GM19438 (cell line): Measurements from ENCODE around the gene CYP17A1.
"Not testable (repeated sequence)": the region's sequence is repeated elsewhere in the genome, so short reads cannot be mapped to it uniquely, and the experiment has no call there.

ENCODE experiments used
- ATAC-seq: cut with Tn5 transposase; IDR thresholded peaks from one replicate; pipeline ENCODE4 v1.9.1; 2021; ENCODE audit warnings: low read depth; ENCODE audit not compliant: unreplicated experiment

Gene CYP17A1

GRCh38 chr10:102837230-102837721, at the start of gene CYP17A1:
Gene CYP17A1 (minus strand): TSS chr10:102837413. CDS start chr10:102837361, 52 bp downstream.
- ATAC-seq = no peak

- ATAC-seq = no peak
Measured at GRCh38 chr10:102880256-102880655, 43.0 kb upstream of the CYP17A1 start.

- ATAC-seq = no peak
Measured at GRCh38 chr10:102878629-102879028, 41.4 kb upstream of the CYP17A1 start.

GRCh38 chr10:102876747-102877153, 39.5 kb upstream of the CYP17A1 start:
- no peak for ATAC-seq

DNA sequence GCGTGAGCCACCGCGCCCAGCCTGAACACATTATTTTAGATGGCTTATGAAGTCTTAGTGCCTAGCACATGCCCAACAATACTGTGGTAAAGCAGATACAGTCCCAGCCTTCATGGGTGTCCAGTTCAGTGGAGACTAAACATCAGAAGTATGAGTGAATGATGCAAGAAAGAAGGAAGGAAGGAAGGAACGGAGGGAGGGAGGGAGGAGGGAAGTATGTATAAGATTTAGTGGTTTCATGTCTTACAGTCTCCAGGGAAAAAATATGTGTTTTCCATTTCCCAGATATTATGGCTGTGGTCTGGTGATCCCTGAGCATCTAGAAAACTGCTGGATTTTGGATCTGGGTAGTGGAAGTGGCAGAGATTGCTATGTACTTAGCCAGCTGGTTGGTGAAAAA, 35.0 kb upstream of the CYP17A1 start:
- no peak for ATAC-seq

DNA sequence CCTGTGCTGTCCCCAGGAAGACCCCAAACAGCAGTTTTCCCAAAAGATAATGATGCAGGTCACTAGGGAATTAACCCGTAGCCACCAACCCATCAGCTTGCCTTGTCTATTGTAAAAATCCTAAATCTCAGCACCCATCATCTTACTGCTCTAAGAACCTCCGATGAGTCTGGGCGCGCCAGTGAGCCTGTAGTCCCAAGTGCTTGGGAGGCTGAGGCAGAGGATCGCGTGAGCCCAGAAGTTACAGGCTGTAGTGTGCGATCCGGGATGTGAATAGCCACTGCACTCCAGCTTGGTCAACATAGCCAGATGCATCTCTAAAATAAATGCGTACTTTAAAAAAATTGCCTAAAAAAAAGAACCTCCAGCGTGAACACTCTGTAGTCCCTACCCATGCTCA, 33.0 kb upstream of the CYP17A1 start:
- ATAC-seq = no peak

DNA sequence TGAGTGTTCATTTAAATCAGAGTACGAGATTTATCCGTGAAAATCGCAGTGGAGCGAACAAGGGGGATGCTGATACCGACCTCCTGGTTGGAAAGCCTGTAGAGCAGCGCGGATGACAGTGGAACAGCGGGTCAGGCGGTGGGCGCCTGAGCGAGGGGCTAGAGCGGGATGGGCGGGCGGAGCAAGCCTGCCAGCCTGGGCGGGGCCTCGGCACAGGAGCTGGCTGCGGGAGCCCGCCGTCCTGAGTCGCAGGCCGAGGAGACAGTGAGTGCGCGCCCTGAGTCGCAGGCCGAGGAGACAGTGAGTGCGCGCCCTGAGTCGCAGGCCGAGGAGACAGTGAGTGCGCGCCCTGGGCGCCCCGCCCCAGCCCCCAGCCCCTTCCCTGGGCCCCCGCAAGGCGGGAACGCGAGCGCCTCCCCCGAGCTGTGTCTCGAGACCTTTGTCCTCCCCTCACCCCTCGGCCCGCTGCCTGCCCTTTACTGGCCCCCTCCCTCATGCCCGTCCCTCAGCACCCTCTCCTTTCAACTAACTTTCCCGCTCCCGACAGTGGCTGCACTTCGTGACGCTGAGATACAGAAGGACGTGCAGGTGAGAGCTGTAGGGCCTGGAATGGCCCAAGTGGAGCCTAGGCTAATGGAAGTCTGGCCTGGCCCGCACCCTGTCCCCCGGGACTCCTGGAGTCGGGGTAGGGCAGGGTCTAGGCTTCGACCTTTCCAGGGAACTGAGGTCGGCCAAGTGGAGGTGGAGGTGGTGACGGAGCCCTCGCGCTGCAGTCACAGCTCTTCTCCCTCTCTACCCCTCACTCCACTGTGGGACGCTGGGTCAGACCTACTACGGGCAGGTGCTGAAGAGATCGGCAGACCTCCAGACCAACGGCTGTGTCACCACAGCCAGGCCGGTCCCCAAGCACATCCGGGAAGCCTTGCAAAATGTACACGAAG, 32.3 kb upstream of the CYP17A1 start, which contains the start of gene AS3MT:
Gene AS3MT, plus strand, starts transcription at position 213 of the 941 bp plus-strand sequence. Its CDS starts 123 bp downstream, at position 336.
- no peak for ATAC-seq

DNA sequence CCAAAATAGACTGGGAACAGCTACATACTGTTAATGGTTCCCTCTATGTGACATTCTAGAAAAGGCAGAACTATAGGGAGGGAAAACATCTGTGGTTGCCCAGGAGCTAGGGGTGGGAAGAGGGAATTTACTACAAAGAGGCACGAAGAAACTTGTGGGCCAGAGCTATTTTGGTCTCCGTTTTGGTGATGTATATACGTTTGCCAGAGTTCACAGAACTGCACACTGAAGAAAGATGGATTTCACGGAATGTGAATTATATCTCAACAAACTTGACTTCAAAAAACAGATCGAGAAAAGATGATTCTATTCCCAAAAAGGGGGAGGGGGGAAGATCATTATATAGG, 31.7 kb upstream of the CYP17A1 start:
- no peak for ATAC-seq

DNA sequence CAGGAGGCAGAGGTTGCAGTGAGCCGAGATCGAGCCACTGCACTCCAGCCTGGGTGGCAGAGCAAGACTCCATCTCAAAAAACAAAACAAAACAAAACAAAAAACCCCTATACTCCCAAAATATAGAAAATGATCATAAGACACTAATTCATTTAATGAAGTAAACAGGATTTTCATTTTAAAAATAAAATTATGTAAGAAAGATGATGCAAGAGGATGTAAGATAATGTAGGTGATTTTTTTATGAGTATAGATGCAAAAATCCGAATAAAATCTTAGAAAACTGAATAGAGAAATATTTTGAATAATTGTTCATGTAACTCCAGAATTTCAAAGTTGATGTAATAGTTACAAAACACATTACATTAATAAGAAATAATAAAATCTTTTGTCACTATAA, 28.4 kb upstream of the CYP17A1 start:
- ATAC-seq = no peak

- ATAC-seq = no peak
Measured at GRCh38 chr10:102863660-102864059, 26.4 kb upstream of the CYP17A1 start.

GRCh38 chr10:102859911-102860310, 22.7 kb upstream of the CYP17A1 start:
- no peak for ATAC-seq

DNA sequence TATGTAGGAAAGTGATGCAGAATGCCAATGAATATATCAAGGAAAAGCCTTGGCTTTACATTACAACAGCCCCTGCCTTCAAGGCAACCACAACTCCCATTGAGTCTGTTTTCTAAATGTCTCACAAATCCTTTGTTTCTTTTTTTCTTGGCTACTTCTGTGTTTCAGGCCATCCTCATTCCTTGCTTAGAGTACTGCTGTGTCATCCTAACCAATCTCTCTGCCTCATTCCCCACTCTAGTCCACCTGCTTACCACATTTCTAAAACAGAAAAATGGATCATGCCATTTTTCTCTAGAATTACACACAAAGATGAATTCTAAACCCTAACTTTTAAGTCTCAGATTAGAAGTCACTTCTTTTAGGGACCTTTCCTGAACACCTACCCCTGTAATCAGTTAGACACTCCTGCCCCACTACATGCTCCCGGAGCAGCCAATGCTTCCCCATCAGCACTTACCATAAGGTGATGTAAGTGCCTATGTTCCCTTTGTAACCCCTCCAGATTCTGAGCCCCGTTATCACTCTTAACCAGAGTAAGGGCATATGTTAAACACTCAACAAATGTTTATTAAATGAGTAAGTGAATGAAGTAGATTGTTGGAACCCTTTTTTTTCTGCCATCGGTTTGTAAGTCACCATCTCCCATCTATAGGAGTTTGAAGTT, 19.7 kb upstream of the CYP17A1 start:
- ATAC-seq = no peak

DNA sequence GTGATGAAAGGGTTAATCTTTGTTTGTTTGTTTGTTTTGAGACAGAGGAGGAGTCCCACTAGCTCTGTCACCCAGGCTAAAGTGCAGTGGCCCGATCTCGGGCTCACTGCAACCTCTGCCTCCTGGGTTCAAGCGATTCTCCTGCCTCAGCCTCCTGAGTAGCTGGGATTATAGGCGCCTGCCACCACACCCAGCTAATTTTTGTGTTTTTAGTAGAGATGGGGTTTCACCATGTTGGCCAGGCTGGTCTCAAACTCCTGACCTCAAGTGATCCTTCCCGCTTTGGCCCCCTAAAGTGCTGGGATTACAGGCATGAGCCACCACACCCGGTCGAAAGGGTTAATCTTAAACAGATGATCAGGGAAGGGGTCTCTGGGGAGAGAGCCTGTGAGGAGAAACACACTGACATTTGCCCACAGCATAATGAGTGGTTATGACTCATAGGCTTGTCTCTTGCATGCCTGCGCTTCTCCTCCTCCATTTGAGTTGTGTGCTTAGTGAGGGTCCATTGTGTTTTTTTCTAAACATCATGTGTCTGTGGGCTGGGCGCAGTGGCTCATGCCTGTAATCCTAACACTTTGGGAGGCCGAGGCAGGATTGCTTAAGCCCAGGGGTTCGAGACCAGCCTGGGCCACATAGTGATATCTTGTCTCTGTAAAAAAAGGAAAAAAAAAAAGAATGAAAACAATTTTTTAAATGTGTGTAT, 18.7 kb upstream of the CYP17A1 start:
- not testable (repeated sequence) for ATAC-seq

DNA sequence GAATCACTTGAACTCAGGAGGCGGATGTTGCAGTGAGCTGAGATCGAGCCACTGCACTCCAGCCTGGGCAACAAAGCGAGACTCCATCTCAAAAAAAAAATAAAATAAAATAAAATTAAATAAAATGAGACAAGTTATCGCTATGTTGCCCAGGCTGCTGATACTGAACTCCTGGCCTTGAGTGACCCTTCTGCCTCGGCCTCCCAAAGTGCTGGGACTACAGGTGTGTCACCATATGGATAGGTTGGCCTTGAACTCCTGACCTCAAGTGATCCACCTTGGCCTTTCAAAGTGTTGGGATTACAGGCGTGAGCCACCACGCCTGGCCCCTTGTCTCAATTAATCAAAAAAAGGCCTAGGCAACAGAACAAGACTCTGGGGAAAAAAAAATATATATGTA, 16.0 kb upstream of the CYP17A1 start:
- not testable (repeated sequence) for ATAC-seq

GRCh38 chr10:102850025-102850518, 12.9 kb upstream of the CYP17A1 start:
- no peak for ATAC-seq

- no peak for ATAC-seq
Measured at GRCh38 chr10:102845352-102845902, 8.2 kb upstream of the CYP17A1 start.

DNA sequence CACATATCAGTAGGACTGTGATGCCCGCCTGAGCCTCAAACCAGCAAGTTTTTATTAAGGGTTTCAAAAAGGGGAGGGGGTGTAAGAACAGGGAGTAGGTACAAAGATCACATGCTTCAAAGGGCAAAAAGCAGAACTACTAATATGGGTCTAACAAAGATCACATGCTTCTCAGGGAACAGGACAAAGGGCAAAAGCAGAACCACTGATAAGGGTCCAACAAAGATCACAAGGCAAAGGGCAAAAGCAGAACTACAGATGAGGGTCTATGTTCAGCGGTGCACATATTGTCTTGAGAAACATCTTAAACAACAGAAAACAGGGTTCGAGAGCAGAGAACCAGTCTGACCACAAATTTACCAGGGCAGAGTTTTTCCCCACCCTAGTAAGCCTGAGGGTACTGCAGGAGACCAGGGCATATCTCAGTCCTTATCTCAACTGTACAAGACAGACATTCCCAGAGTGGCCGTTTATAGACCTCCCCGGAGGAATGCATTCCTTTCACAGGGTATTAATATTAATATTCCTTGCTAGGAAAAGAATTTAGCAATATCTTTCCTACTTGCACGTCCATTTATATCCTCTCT, 7.1 kb upstream of the CYP17A1 start:
- not testable (repeated sequence) for ATAC-seq

GRCh38 chr10:102843139-102843538, 5.9 kb upstream of the CYP17A1 start:
- ATAC-seq = not testable (repeated sequence)

DNA sequence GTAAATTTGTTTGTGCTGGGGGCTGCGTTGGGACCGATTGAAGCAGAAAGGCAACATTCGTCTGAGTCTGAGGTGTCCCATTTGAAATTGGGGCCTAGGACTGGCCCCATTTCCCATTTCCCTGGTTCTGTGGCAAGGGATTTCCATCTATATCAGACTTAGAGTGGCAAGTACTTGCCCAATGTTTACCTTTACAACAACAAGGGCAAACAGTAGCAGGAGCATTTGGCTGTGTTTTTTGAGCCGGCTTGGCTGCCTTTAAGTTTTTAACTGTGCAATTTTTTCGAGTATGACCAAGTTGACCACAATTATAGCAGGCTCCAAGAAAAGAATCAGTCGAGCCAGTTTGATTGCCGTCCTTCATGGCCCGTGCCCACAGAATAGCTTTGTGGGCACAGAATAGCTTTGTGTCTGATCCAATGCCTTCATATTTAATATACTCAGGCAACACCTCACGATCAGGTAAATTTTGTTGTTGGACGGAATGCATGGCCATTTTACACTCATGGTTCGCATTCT, 4.7 kb upstream of the CYP17A1 start:
- ATAC-seq = no peak
